Naive thymus-derived CD4-positive, alpha-beta T cell (primary cell): ENCODE results near the gene LIMS2. TPM values are rescaled to one million over a fixed set of nuclear protein-coding genes. Genes with fewer than 3 reads are reported as not detected.

Experiments
- ATAC-seq: fragments of 150-1000 bp; cut with Tn5 transposase; 2 replicates; pipeline ENCODE4 v1.10.0; 2021; ENCODE audit warnings: mild to moderate bottlenecking, moderate library complexity
- CTCF ChIA-PET: fragments of 350-600 bp; sonication (Branson Sonifier 250); formaldehyde crosslinking; loops from one replicate; lab custom pipeline; 2021; ENCODE audit warnings: antibody characterized with exemption; lab: Charles Lee
- POLR2A ChIA-PET: fragments of 350-600 bp; sonication (Branson Sonifier 250); formaldehyde crosslinking; loops from one replicate; lab custom pipeline; 2021; ENCODE audit warnings: antibody characterized with exemption, inconsistent platforms; lab: Charles Lee
- DNase-seq, 9 donors: peaks; one replicate each; pipeline versions ENCODE4 v3.0.0 to v3.0.0-alpha.2; 2020 to 2022; ENCODE audit warnings: mixed read lengths in 1 of 9
- H3K27ac ChIP-seq: one replicate; pipeline ENCODE4 v1.7.0; 2013; ENCODE audit warnings: mild to moderate bottlenecking, low read depth, low read length, moderate library complexity
- H3K27me3 ChIP-seq, 2 donors: one replicate each; pipeline ENCODE4 v1.7.0; 2013; ENCODE audit warnings: low read length in 2 of 2, mild to moderate bottlenecking in 2 of 2, moderate library complexity in 2 of 2; ENCODE audit not compliant: control insufficient read depth in 2 of 2, insufficient read depth in 2 of 2
- H3K36me3 ChIP-seq, 3 experiments: 1 replicate in 2 of 3; 2 replicates in 1 of 3; pipeline ENCODE4 v1.7.0; 2013; ENCODE audit warnings: low read length in 3 of 3, mild to moderate bottlenecking in 3 of 3, moderate library complexity in 1 of 3; ENCODE audit not compliant: insufficient read depth in 3 of 3, control insufficient read depth in 2 of 3
- H3K4me1 ChIP-seq, 2 donors: one replicate each; pipeline ENCODE4 v1.7.0; 2013; ENCODE audit warnings: low read length in 2 of 2, mild to moderate bottlenecking in 2 of 2, moderate library complexity in 1 of 2; ENCODE audit not compliant: control insufficient read depth in 2 of 2, insufficient read depth in 2 of 2
- H3K4me3 ChIP-seq: 2 replicates; pipeline ENCODE4 v1.7.0; 2013; ENCODE audit warnings: mild to moderate bottlenecking, low read length
- H3K9me3 ChIP-seq, 3 experiments: 1 replicate in 2 of 3; 2 replicates in 1 of 3; pipeline ENCODE4 v1.7.0; 2013; ENCODE audit warnings: low read length in 3 of 3; ENCODE audit not compliant: control insufficient read depth in 2 of 3
- H3K27ac Mint-ChIP-seq, 9 donors: one replicate each; pipeline ENCODE4 v1.8.0; 2020 to 2022; ENCODE audit warnings: mixed read lengths in 9 of 9, mild to moderate bottlenecking in 8 of 9, moderate library complexity in 5 of 9, inconsistent platforms in 2 of 9
- H3K27me3 Mint-ChIP-seq, 5 donors: one replicate each; pipeline ENCODE4 v1.8.0; 2021 to 2022; ENCODE audit warnings: mixed read lengths in 5 of 5, mild to moderate bottlenecking in 1 of 5
- H3K36me3 Mint-ChIP-seq, 5 donors: one replicate each; pipeline ENCODE4 v1.8.0; 2020 to 2022; ENCODE audit warnings: mixed read lengths in 5 of 5, mild to moderate bottlenecking in 3 of 5, inconsistent platforms in 1 of 5
- H3K4me1 Mint-ChIP-seq, 7 donors: one replicate each; pipeline ENCODE4 v1.8.0; 2020 to 2022; ENCODE audit warnings: mixed read lengths in 7 of 7, mild to moderate bottlenecking in 3 of 7, inconsistent platforms in 1 of 7
- H3K4me3 Mint-ChIP-seq, 10 donors: one replicate each; pipeline ENCODE4 v1.8.0; 2020 to 2022; ENCODE audit warnings: mild to moderate bottlenecking in 10 of 10, mixed read lengths in 10 of 10, moderate library complexity in 6 of 10, inconsistent platforms in 2 of 10
- H3K9me3 Mint-ChIP-seq, 11 donors: one replicate each; pipeline ENCODE4 v1.8.0; 2020 to 2022; ENCODE audit warnings: mixed read lengths in 11 of 11, mild to moderate bottlenecking in 4 of 11, inconsistent platforms in 1 of 11, moderate library complexity in 1 of 11
- intact Hi-C, 2 donors: fragments of 100-400 bp; cut with micrococcal nuclease; formaldehyde crosslinking; loops; one replicate each; pipeline ENCODE4 v1.15.1; 2023
- polyA plus RNA-seq, 2 donors: library from polyadenylated mRNA; unstranded; fragments of 300-500 nt; fragmentation: Illumina TruSeq; gene quantifications; one replicate each; pipeline ENCODE4 v1.2.3, GENCODE V29; 2021
- total RNA-seq, 6 experiments: library from RNA in 5 of 6; stranded (reverse) in 5 of 6; gene quantifications; 1 replicate in 5 of 6; 2 replicates in 1 of 6; pipeline ENCODE4 v1.2.3 and lab custom pipeline; 2021 to 2026

Gene LIMS2
- total and polyA plus RNA-seq, 7 experiments from 2014 or later = 5.3 to 27.0 (median 11.0) TPM

DNA sequence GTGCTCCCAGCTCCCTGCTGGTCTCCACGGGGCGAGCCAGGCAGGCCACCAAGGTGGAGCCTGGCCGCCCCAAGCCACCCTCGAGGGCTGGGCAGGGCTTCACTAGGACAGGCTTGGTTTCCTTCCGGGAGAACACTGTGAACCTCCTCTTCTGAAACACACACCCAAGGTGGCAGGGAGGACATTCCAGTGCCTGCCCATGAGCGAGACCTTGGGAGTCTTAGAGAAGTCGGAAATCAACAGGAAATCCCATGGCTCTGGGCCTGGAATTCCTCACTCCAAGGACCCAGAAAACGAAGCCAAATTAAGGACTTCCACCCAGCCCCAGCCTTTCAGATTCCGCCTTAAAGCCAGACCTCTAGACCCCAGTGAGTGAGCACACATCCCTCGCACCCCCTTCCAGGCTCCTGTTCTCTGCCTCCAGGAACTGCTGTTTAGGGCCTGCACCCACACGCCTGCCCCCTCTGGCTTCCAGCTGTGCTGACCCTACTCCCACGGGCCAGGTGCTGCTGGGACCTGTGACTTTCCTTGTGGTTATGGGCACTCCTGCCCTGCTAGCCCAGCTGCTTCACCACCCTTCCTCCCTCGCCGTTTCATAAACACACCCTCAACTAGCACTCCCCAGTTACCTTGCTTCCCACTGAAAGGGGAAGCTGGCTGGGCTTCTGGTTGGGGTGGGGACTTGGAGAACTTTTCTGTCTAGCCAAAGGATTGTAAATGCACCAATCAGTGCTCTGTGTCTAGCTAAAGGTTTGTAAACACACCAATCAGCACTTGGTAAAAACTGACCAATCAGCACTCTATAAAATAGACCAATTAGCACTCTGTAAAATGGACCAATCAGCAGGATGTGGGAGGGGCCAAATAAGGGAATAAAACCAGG is 15.7 kb downstream of the LIMS2 start:
- Histone ChIP-seq H3K27ac (no peak overlapping the region), H3K27me3 (no peaks in the 10 kb centered on the region), H3K4me3 (no peak overlapping the region), H3K9me3 (no peaks in the 10 kb centered on the region), H3K36me3 (no peaks in the 10 kb centered on the region), H3K4me1 (no peaks in the 10 kb centered on the region)
- no peak overlapping the region for H3K4me3 Mint-ChIP-seq
- CTCF ChIA-PET = no interaction called here
- H3K9me3 Mint-ChIP-seq = peaks cover 0 to 1% (median 0%) of the 10 kb centered on the region in 11 donors
- ATAC-seq (peak; percentile 21), DNase-seq (no peak)
- peaks cover 17 to 31% (median 26%) of the 10 kb centered on the region in 5 donors for H3K27me3 Mint-ChIP-seq
- intact Hi-C loops = no loop called here
- peaks cover 0 to 7% (median 0%) of the 10 kb centered on the region in 7 donors for H3K4me1 Mint-ChIP-seq
- H3K36me3 Mint-ChIP-seq = no peaks in the 10 kb centered on the region
- POLR2A ChIA-PET = no interaction called here
- H3K27ac Mint-ChIP-seq = peak overlapping the region in 1 of 9 donors; percentile 38

DNA sequence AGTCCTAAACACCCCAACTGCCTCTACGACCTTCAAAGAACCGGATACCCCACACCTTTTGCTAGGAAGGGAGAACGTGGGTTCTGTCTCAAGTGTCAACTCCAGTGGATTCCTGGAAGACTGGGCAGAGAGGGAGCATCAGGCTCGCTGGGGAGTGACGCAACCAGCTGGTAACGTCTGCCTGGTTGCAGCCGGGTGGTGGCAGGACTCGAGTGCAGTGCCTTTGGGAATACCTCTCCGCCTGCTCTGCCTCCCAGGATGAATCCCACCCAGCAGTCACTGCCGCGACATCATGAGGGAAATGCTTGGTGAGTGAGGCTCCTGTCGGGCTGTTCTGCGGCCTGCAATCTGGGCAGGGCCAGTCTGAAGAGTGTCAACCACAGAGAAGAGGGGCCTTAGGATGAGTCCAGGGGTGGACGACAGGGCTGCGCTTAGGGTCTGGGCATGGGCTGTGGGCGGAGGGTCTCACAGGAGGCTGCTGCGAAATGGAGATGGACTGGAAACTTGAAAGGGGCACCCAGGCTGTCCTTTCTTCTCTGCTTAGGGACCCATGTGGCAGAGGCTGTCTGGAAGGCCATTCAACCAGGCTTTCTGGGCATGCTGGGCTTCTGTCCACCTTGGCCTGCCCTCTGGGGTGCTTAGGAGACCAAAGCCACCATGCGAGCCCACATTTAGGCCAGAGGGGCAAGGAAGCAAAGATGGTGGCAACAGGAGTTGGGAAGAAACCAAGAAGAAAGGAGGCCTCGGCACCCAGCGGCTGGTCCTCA is 16.5 kb downstream of the LIMS2 start:
- Mint-ChIP-seq H3K4me1 (peaks cover 0 to 7% (median 0%) of the 10 kb centered on the region in 7 donors), H3K27me3 (peaks cover 16 to 29% (median 25%) of the 10 kb centered on the region in 5 donors), H3K4me3 (no peak overlapping the region), H3K9me3 (peaks cover 0 to 1% (median 0%) of the 10 kb centered on the region in 11 donors), H3K36me3 (no peaks in the 10 kb centered on the region), H3K27ac (no peak overlapping the region)
- DNase-seq (no peak), ATAC-seq (no peak)
- ChIA-PET POLR2A (no interaction called here), CTCF (no interaction called here)
- no peak overlapping the region for H3K4me3 ChIP-seq
- H3K36me3 ChIP-seq = no peaks in the 10 kb centered on the region
- intact Hi-C loops = no loop called here
- no peaks in the 10 kb centered on the region for H3K4me1 ChIP-seq
- no peak overlapping the region for H3K27ac ChIP-seq
- H3K9me3 ChIP-seq = no peaks in the 10 kb centered on the region
- no peaks in the 10 kb centered on the region for H3K27me3 ChIP-seq

DNA sequence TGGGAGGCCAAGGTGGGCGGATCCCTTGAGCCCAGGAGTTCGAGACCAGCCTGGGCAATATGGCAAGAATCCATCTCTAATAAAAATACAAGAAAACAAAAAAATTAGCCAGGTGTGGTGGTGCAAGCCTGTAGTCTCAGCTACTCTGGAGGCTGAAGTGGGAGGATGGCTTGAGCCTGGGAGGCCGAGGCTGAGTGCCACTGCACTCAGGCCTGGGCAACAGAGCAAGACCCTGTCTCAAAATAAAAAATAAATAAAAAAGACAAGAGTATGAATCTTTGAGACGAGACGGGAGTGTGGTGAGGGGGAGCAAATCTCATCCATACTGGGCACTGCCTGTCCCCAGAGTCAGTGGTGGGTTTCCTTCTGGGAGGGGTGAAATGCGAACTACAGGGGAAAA is 17.2 kb downstream of the LIMS2 start:
- DNase-seq (no peak), ATAC-seq (no peak)
- Histone ChIP-seq H3K36me3 (no peaks in the 10 kb centered on the region), H3K27ac (no peak overlapping the region), H3K4me3 (no peak overlapping the region), H3K27me3 (no peaks in the 10 kb centered on the region), H3K9me3 (no peaks in the 10 kb centered on the region), H3K4me1 (no peaks in the 10 kb centered on the region)
- POLR2A ChIA-PET = no interaction called here
- Mint-ChIP-seq H3K4me1 (peaks cover 0 to 6% (median 0%) of the 10 kb centered on the region in 7 donors), H3K27me3 (peaks cover 9 to 22% (median 18%) of the 10 kb centered on the region in 5 donors), H3K4me3 (no peak overlapping the region), H3K9me3 (peaks cover 0 to 1% (median 0%) of the 10 kb centered on the region in 11 donors), H3K36me3 (no peaks in the 10 kb centered on the region), H3K27ac (no peak overlapping the region)
- CTCF ChIA-PET = no interaction called here
- intact Hi-C loops = no loop called here

DNA sequence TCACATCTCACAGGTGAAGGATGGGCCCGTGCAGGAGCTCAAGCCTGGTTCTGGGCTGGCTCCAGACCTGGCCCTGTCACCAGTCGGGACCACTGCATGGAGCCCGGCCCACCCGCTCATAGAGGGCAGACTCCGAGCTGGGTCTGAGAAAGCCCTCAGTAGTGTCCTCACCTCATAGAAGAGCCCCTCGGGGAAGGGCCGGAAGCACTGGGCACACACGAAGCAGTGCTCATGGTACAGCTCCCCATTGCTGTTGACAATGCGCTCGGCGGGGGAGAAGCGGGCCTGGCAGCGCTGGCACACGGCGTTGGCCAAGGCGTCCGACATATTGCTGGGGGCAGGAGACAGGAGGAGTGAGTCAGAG is 18.1 kb downstream of the LIMS2 start:
- no peak overlapping the region for H3K27ac ChIP-seq
- no peak overlapping the region for H3K4me3 ChIP-seq
- H3K4me1 ChIP-seq = no peaks in the 10 kb centered on the region
- CTCF ChIA-PET = no interaction called here
- H3K27me3 Mint-ChIP-seq = peaks cover 8 to 20% (median 14%) of the 10 kb centered on the region in 5 donors
- peaks cover 0 to 1% (median 0%) of the 10 kb centered on the region in 11 donors for H3K9me3 Mint-ChIP-seq
- H3K36me3 ChIP-seq = no peaks in the 10 kb centered on the region
- intact Hi-C loops = no loop called here
- no peaks in the 10 kb centered on the region for H3K36me3 Mint-ChIP-seq
- no peaks in the 10 kb centered on the region for H3K9me3 ChIP-seq
- ATAC-seq (no peak), DNase-seq (no peak)
- peaks cover 0 to 6% (median 0%) of the 10 kb centered on the region in 7 donors for H3K4me1 Mint-ChIP-seq
- no peak overlapping the region for H3K27ac Mint-ChIP-seq
- POLR2A ChIA-PET = no interaction called here
- no peak overlapping the region for H3K4me3 Mint-ChIP-seq
- no peaks in the 10 kb centered on the region for H3K27me3 ChIP-seq

DNA sequence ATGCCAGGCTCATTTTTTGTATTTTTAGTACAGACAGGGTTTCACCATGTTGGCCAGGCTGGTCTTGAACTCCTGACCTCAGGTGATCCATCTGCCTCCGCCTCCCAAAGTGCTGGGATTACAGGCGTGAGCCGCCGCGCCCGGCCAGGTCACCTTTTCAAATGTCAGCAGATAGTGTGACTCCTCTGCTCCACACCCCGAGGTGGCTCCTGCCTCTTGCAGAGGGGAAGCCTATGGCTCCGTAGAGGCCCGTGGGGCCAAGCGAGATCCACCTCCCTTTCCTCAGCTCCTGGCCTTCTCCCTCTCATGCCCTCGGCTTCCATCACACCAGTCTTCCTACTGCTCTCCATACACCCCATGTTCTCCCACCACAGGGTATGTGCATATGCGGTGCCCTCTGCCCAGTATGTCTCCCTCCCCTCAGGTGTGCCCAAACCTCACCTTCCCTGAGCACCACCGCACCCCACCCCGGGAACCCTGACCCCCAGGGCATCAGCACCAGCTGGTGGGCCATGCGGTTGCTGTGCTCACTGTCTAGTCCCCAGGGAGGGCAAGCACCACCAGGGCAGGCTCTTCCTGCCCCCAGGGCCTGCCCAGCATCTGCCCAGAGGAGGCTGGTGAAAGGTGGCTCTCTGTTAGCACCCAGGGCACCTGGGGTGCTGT is 18.6 kb downstream of the LIMS2 start:
- Mint-ChIP-seq H3K27me3 (peaks cover 4 to 15% (median 8%) of the 10 kb centered on the region in 5 donors), H3K36me3 (no peaks in the 10 kb centered on the region), H3K4me3 (no peak overlapping the region), H3K4me1 (peaks cover 0 to 6% (median 0%) of the 10 kb centered on the region in 7 donors), H3K27ac (no peak overlapping the region), H3K9me3 (peaks cover 0 to 1% (median 0%) of the 10 kb centered on the region in 11 donors)
- Histone ChIP-seq H3K4me3 (no peak overlapping the region), H3K9me3 (no peaks in the 10 kb centered on the region), H3K27me3 (no peaks in the 10 kb centered on the region), H3K27ac (no peak overlapping the region), H3K36me3 (no peaks in the 10 kb centered on the region), H3K4me1 (no peaks in the 10 kb centered on the region)
- ChIA-PET POLR2A (no interaction called here), CTCF (interaction anchor here (10.3 kb wide), 1 partner anchor 65 kb away, joined by 141 read pairs; no protein-coding TSS in a partner anchor)
- ATAC-seq (peak; percentile 7), DNase-seq (no peak)
- intact Hi-C loops = no loop called here

DNA sequence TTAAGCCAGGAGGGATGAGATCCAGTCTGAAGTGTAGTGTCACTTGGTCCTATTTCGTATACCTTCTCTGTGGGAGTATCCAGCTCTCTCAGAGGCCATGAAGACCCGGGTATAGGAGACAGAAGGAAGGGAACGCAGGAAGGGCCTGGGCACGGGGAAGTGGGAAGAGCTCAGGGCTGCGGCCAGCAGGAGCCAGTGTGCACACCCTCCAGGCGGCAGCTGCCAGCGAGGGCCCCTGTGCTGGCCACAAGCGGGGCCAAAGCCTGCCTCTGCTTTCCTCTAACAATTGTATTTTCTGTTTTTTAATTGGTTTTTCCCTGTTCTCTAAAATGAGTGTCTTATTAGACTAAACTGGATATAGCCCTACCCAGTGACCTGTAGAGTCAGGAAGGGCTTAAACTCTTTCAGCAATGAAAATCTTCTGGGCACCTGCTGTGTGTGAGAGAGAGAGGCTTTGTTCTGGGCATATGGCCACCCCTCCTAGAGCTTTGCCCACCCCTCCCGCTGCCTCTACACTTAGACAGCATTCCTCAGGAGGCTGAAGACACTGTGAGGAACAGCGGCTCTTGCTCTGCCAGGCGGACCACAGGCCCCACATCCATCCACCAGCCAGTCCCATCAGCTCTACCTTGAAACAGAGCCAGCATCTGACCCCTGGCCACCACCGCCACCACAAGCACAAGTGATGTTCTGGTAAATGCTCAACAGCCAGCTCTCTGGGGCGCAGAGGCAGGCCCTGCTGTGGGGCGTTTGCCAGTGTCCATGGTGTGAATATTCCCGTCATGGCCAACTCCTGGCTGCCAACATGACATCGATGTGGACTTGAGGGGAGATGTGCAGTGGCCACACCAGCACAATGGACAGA is 19.9 kb downstream of the LIMS2 start:
- H3K27me3 Mint-ChIP-seq = peaks cover 0 to 6% (median 0%) of the 10 kb centered on the region in 5 donors
- CTCF ChIA-PET = interaction anchor here (10.3 kb wide), 1 partner anchor 64 kb away, joined by 141 read pairs; no protein-coding TSS in a partner anchor
- no peak overlapping the region for H3K4me3 ChIP-seq
- H3K4me1 Mint-ChIP-seq = peaks cover 0 to 6% (median 0%) of the 10 kb centered on the region in 7 donors
- no peak overlapping the region for H3K4me3 Mint-ChIP-seq
- H3K27ac ChIP-seq = no peak overlapping the region
- ATAC-seq (no peak), DNase-seq (no peak)
- H3K4me1 ChIP-seq = no peaks in the 10 kb centered on the region
- intact Hi-C loops = no loop called here
- POLR2A ChIA-PET = no interaction called here
- no peaks in the 10 kb centered on the region for H3K9me3 ChIP-seq
- H3K27me3 ChIP-seq = no peaks in the 10 kb centered on the region
- H3K9me3 Mint-ChIP-seq = no peaks in the 10 kb centered on the region
- no peaks in the 10 kb centered on the region for H3K36me3 ChIP-seq
- no peaks in the 10 kb centered on the region for H3K36me3 Mint-ChIP-seq
- no peak overlapping the region for H3K27ac Mint-ChIP-seq
